ENCODE results near the gene PI4KA.

The PI4KA gene

GRCh38 chr22:20816559-20816958, 42.1 kb downstream of the PI4KA start:
- DNase-seq (ENCODE audit: low read depth), result no peak

- DNase-seq (ENCODE audit: low read depth), result no peak
These were observed 43.0 kb downstream of the PI4KA start for GRCh38 chr22:20815477-20816050.

GRCh38 chr22:20814221-20814808, 44.3 kb downstream of the PI4KA start:
- DNase-seq (ENCODE audit: low read depth), result no peak

- DNase-seq (ENCODE audit: low read depth), result no peak
These were observed 45.6 kb downstream of the PI4KA start for GRCh38 chr22:20813056-20813455.

- DNase-seq (ENCODE audit: low read depth), result no peak
These were observed 46.5 kb downstream of the PI4KA start for GRCh38 chr22:20811971-20812660.

- no peak for DNase-seq (ENCODE audit: low read depth)
These were observed 47.4 kb downstream of the PI4KA start for GRCh38 chr22:20811171-20811570.

- DNase-seq (ENCODE audit: low read depth), result no peak
These were observed 48.0 kb downstream of the PI4KA start for GRCh38 chr22:20810645-20811044.

- no peak for DNase-seq (ENCODE audit: low read depth)
These were observed 48.9 kb downstream of the PI4KA start for GRCh38 chr22:20809538-20810185.

- no peak for DNase-seq (ENCODE audit: low read depth)
These were observed 49.8 kb downstream of the PI4KA start for GRCh38 chr22:20808844-20809243.

GRCh38 chr22:20807315-20807752, 51.3 kb downstream of the PI4KA start:
- DNase-seq (ENCODE audit: low read depth), result no peak

GRCh38 chr22:20805972-20806471, 52.6 kb downstream of the PI4KA start:
- no peak for DNase-seq (ENCODE audit: low read depth)

GRCh38 chr22:20804650-20805049, 54.0 kb downstream of the PI4KA start:
- no peak for DNase-seq (ENCODE audit: low read depth)

GRCh38 chr22:20803696-20804324, 54.8 kb downstream of the PI4KA start:
- DNase-seq (ENCODE audit: low read depth), result no peak

GRCh38 chr22:20802922-20803553, 55.6 kb downstream of the PI4KA start:
- DNase-seq (ENCODE audit: low read depth), result no peak

GRCh38 chr22:20802452-20802851, 56.2 kb downstream of the PI4KA start:
- no peak for DNase-seq (ENCODE audit: low read depth)

- DNase-seq (ENCODE audit: low read depth), result no peak
These were observed 59.2 kb downstream of the PI4KA start for GRCh38 chr22:20799449-20799848.

GRCh38 chr22:20798974-20799373, 59.6 kb downstream of the PI4KA start:
- DNase-seq (ENCODE audit: low read depth), result no peak

- DNase-seq (ENCODE audit: low read depth), result no peak
These were observed 60.4 kb downstream of the PI4KA start for GRCh38 chr22:20798218-20798617.

GRCh38 chr22:20796731-20797130, 61.9 kb downstream of the PI4KA start:
- DNase-seq (ENCODE audit: low read depth), result no peak

GRCh38 chr22:20794650-20795413, 63.8 kb downstream of the PI4KA start:
- DNase-seq (ENCODE audit: low read depth), result no peak
